RWPE2 (cell line): ENCODE measurements around the gene ANKRD13A.

Experiments
- ATAC-seq: fragments of 200-7000 bp; cut with Tn5 transposase; 3 replicates; pipeline ENCODE4 v1.9.1; 2021; ENCODE audit warnings: low read depth
- DNase-seq: peaks from one replicate; pipeline ENCODE4 v3.0.0-alpha.2; 2020; ENCODE audit warnings: low spot score
- H3K27ac ChIP-seq: fragments of 450-650 bp; 2 replicates; pipeline ENCODE4 v1.5.1; 2017; ENCODE audit warnings: mild to moderate bottlenecking; ENCODE audit not compliant: poor library complexity, severe bottlenecking
- H3K27me3 ChIP-seq: fragments of 250-450 bp; sonication (Bioruptor Pico); 2 replicates; pipeline ENCODE4 v1.5.1; 2021; ENCODE audit warnings: mild to moderate bottlenecking, moderate library complexity; ENCODE audit not compliant: insufficient read depth, poor library complexity, severe bottlenecking
- H3K36me3 ChIP-seq: fragments of 250-450 bp; sonication (Bioruptor Pico); 2 replicates; pipeline ENCODE4 v1.5.1; 2020; ENCODE audit warnings: low read depth, mild to moderate bottlenecking, moderate library complexity
- H3K4me1 ChIP-seq: fragments of 250-450 bp; sonication (Bioruptor Pico); 2 replicates; pipeline ENCODE4 v1.5.1; 2021; ENCODE audit warnings: mild to moderate bottlenecking, moderate library complexity; ENCODE audit not compliant: insufficient read depth, poor library complexity, severe bottlenecking
- H3K4me3 ChIP-seq: fragments of 250-450 bp; sonication (Bioruptor Pico); 2 replicates; pipeline ENCODE4 v1.5.1; 2021; ENCODE audit warnings: mild to moderate bottlenecking, moderate library complexity; ENCODE audit not compliant: severe bottlenecking
- H3K9me3 ChIP-seq: fragments of 250-450 bp; sonication (Bioruptor Pico); 2 replicates; pipeline ENCODE4 v1.5.1; 2021; ENCODE audit warnings: mild to moderate bottlenecking, moderate library complexity; ENCODE audit not compliant: severe bottlenecking
- TF ChIP-seq, protein P1 (sequence below): fragments of 450-650 bp; IDR thresholded peaks from one replicate; pipeline ENCODE4 v1.5.1; 2017; ENCODE audit warnings: mild to moderate bottlenecking, moderate library complexity; ENCODE audit not compliant: poor library complexity, severe bottlenecking

The ANKRD13A gene

DNA sequence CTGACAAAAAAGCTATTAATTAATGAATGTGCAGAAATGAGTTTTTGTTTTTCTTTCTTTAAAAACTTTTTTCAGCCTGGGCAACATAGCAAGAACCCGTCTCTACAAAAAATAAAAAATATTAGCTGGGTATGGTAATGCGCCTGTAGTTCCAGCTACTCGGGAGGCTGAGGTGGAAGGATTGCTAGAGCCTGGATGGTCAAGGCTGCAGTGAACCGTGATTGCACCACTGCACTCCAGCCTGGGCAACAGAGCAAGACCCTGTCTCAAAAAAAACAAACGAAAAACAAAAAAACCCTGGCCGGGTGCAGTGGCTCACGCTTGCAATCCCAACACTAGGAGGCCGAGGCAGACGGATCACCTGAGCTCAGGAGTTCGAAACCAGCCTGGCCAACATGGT lies 11.0 kb upstream of the ANKRD13A start:
- Histone ChIP-seq H3K27me3 (no peaks in the 10 kb centered on the region), H3K36me3 (peaks cover 78% of the 10 kb centered on the region), H3K4me3 (no peak overlapping the region), H3K4me1 (no peaks in the 10 kb centered on the region), H3K27ac (no peak overlapping the region), H3K9me3 (no peaks in the 10 kb centered on the region)
- ATAC-seq, result no peak
- DNase-seq, result no peak
- TF ChIP-seq, protein P1, sequence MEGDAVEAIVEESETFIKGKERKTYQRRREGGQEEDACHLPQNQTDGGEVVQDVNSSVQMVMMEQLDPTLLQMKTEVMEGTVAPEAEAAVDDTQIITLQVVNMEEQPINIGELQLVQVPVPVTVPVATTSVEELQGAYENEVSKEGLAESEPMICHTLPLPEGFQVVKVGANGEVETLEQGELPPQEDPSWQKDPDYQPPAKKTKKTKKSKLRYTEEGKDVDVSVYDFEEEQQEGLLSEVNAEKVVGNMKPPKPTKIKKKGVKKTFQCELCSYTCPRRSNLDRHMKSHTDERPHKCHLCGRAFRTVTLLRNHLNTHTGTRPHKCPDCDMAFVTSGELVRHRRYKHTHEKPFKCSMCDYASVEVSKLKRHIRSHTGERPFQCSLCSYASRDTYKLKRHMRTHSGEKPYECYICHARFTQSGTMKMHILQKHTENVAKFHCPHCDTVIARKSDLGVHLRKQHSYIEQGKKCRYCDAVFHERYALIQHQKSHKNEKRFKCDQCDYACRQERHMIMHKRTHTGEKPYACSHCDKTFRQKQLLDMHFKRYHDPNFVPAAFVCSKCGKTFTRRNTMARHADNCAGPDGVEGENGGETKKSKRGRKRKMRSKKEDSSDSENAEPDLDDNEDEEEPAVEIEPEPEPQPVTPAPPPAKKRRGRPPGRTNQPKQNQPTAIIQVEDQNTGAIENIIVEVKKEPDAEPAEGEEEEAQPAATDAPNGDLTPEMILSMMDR, result no peak

DNA sequence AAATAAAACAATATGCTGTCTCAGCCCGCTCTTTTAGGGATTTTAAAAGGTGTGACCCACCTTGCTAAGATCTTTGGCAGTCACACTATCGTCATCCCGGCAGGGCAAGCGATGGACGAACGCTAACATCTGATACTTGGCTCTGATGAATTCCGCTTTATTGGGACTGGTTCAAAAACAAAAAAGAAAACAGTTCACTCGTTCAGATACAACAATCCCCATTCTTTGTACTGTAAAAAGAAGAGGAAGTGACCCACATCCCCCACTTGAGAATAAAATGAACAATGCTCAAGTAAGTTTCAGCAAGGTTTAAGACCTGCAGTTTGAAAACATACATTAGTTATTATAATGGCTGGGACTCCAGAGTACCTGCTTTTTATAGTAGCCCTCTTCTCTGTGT lies 10.3 kb upstream of the ANKRD13A start:
- H3K4me1 ChIP-seq, result no peaks in the 10 kb centered on the region
- H3K36me3 ChIP-seq, result peaks cover 72% of the 10 kb centered on the region
- DNase-seq (no peak), ATAC-seq (no peak)
- no peaks in the 10 kb centered on the region for H3K27me3 ChIP-seq
- H3K4me3 ChIP-seq, result no peak overlapping the region
- no peaks in the 10 kb centered on the region for H3K9me3 ChIP-seq
- H3K27ac ChIP-seq, result no peak overlapping the region
- TF ChIP-seq, protein P1, result no peak

DNA sequence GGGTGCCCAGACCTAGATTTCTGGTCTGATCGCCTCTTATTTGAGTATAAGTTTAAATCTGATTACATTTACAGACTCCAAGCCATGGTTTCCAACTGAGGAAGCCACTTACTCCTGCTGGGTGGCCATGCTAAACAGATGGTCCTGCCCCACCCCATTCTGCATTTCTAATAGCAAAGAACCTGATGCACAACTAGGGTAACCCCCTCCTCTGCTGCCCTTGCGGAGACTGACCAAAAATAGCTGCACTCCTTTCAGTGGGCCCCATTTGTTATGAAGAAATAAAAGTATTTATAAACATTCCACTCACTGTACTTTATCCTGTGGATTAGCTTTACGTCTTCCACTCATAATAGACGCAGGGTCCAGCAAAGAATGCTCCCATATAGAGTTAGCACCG lies 9.8 kb upstream of the ANKRD13A start:
- Histone ChIP-seq H3K9me3 (no peaks in the 10 kb centered on the region), H3K36me3 (peaks cover 70% of the 10 kb centered on the region), H3K4me1 (peaks cover 4% of the 10 kb centered on the region), H3K4me3 (no peak overlapping the region), H3K27ac (no peak overlapping the region), H3K27me3 (no peaks in the 10 kb centered on the region)
- TF ChIP-seq, protein P1, result no peak
- ATAC-seq, result no peak
- DNase-seq, result no peak

DNA sequence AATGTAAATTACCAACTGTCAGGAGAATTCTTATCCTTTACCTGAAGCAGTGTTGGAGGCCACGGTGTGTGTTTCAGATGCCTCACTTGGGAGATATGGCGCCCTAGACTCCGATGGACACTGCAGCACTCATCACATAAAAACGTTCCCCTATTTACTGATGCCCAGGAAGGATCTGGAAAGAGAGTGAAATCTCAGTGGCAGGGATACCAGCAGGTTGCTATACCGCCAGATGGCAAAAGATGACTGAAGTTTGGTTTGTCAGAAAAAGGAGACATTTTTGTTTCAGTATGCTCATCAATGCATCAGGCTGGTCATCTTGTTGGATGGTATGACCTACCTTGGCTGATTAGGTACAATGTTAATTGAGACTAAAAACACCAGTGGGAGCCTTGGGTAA lies 7.6 kb upstream of the ANKRD13A start:
- Histone ChIP-seq H3K4me1 (peaks cover 4% of the 10 kb centered on the region), H3K36me3 (peaks cover 50% of the 10 kb centered on the region), H3K4me3 (no peak overlapping the region), H3K27me3 (no peaks in the 10 kb centered on the region), H3K9me3 (no peaks in the 10 kb centered on the region), H3K27ac (no peak overlapping the region)
- TF ChIP-seq, protein P1, result no peak
- no peak for ATAC-seq
- DNase-seq, result no peak

DNA sequence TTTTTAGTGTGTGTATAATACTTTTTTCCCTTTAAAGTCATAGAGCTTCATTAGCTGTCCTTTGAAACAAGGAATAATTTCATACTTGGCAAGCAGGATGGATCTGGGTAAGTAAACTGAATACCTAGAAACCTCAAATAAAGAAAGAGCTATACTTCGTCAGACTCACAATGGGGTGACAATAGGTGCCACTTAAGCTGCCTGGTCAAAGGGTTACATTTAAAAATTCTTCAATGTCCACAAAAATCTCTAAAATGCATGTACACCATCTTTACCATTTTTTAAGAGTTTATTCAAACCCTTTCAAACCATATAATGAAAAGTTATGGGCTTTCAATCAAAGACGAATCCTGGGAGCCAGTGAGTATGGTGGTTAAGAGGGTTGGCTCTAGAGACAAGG lies 6.1 kb upstream of the ANKRD13A start:
- no peak overlapping the region for H3K27ac ChIP-seq
- no peaks in the 10 kb centered on the region for H3K9me3 ChIP-seq
- H3K4me1 ChIP-seq, result peaks cover 4% of the 10 kb centered on the region
- ATAC-seq, result no peak
- peaks cover 36% of the 10 kb centered on the region for H3K36me3 ChIP-seq
- DNase-seq, result no peak
- no peak overlapping the region for H3K4me3 ChIP-seq
- TF ChIP-seq, protein P1, result no peak
- H3K27me3 ChIP-seq, result no peaks in the 10 kb centered on the region
